GM21423 (cell line): Measurements from ENCODE around the gene MYL6B.

Experiments
- ATAC-seq: cut with Tn5 transposase; IDR thresholded peaks from one replicate; pipeline ENCODE4 v1.9.1; 2021; ENCODE audit warnings: mild to moderate bottlenecking, moderate library complexity; ENCODE audit not compliant: unreplicated experiment

The MYL6B gene

DNA sequence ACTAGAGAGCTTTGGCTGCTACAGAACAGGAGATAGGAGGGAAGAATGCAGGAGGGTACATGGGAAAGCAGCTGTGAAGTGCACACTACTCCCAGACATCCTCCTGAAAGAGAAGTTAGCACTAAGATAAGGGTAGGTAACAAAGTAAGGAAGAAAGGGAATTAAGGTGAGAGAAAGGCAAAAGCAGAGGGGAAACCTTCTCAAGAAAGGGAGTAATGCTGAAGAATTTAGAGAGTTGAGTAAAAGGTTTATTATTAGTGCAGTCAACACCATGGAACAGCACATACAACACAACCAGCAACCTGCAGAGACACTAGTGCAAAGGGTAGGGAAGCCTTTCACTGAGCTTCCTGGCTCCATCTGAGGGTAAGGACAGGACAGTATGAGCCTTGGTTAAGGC is 51.9 kb downstream of the MYL6B start:
- ATAC-seq = no peak

DNA sequence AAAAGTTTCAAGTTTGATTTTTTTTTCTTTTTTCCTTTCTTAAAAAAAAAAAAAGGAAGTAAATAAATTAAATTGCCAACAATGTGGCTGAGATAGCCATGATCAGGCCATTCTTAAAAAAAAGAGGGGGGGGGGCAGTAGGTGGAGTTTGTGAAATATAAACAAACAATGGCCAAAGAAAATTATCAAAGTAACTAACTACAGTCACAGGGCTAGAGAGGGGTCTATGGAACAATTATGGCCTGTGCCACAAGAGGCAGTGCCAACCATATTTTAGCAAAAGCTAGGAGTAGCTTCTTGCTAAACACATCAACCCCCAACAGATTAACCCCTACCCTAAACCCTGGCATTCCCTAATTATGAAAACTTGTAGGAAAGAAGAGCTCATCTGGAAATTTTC is 53.1 kb downstream of the MYL6B start:
- ATAC-seq = no peak

DNA sequence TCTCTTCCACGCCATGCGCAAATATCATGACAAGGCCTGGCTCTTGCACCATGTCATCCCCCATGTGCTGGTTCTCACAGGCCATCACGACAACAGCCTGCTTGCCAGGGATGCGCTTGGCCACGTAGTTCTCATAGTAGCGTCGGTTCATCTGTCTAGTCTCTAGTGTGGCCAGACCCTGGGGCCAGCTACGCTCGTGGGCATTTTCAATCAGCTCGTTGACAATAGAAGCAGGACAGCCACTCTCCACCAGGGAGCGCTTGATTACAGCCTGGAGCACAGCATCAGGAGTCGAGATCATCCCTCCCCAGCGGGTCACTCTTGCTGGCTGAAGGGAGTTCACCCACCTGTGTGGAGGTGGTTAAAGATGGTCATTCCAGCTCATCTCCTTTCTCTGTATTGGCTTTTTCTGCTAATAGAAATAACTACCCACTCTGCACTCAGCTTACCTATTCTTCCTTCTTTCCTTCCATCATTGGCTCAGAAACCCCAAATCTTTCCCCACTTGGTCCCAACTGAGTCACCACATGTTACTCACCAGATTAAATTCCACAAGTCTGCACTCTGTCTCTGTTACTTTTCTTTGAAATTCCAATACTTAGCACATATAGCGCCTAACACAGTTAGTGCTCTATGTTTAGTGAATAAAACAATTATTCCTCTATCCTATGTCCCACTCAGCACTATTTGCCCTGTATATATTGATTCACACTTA is 54.2 kb downstream of the MYL6B start:
- no peak for ATAC-seq
